Activated T-helper 1 cell treated with anti-CD3 and anti-CD28 coated beads, Interleukin-12 subunit alpha, Interleukin-12 subunit beta, Interleukin-2, Interleukin-4 antibody, amounts not matched to agents 30 ng/mL and 10 ng/mL and 1 ng/mL, durations not matched to agents 14 hours and 24 hours and 36 hours (primary cell): Measurements from ENCODE around the gene ACYP1. TPM values are rescaled to one million over a fixed set of nuclear protein-coding genes. Genes with fewer than 3 reads are reported as not detected.
A peak's percentile ranks its signal among the peaks of the same experiment; 100 is the strongest.
"Not testable (repeated sequence)": the region's sequence is repeated elsewhere in the genome, so short reads cannot be mapped to it uniquely, and the experiment has no call there.

Experiments
- DNase-seq: peaks from one replicate; pipeline ENCODE4 v3.0.0; 2021; ENCODE audit warnings: low spot score
- H3K27ac Mint-ChIP-seq: one replicate; pipeline ENCODE4 v1.8.0; 2021; ENCODE audit warnings: mild to moderate bottlenecking, mixed read lengths
- H3K27me3 Mint-ChIP-seq: one replicate; pipeline ENCODE4 v1.8.0; 2022; ENCODE audit warnings: mild to moderate bottlenecking, moderate library complexity, mixed read lengths; ENCODE audit not compliant: insufficient read depth
- H3K36me3 Mint-ChIP-seq: one replicate; pipeline ENCODE4 v1.8.0; 2021; ENCODE audit warnings: low read depth, mixed read lengths
- H3K4me1 Mint-ChIP-seq: one replicate; pipeline ENCODE4 v1.8.0; 2021; ENCODE audit warnings: low read depth, mixed read lengths
- H3K4me3 Mint-ChIP-seq: one replicate; pipeline ENCODE4 v1.8.0; 2021; ENCODE audit warnings: mild to moderate bottlenecking, moderate library complexity, mixed read lengths
- H3K9me3 Mint-ChIP-seq: one replicate; pipeline ENCODE4 v1.8.0; 2021; ENCODE audit warnings: mixed read lengths
- intact Hi-C: fragments of 100-400 bp; cut with micrococcal nuclease; formaldehyde crosslinking; loops from one replicate; pipeline ENCODE4 v1.15.1; 2024
- total RNA-seq: library from RNA; stranded (reverse); gene quantifications from 2 replicates; pipeline ENCODE4 v1.2.3, GENCODE V29; 2022

The ACYP1 gene
- total RNA-seq, 1 donor from 2014 or later = 37.9 TPM

GRCh38 chr14:75088153-75088552 lies 24.3 kb upstream of the ACYP1 start:
- Mint-ChIP-seq H3K4me3 (no peak overlapping the region), H3K27ac (no peak overlapping the region), H3K9me3 (no peaks in the 10 kb centered on the region), H3K36me3 (peaks cover 35% of the 10 kb centered on the region), H3K27me3 (no peaks in the 10 kb centered on the region), H3K4me1 (no peaks in the 10 kb centered on the region)
- intact Hi-C loops = loop anchor here (1.0 kb wide), 3 partner anchors 142 to 227 kb away; no protein-coding TSS in a partner anchor
- DNase-seq = no peak

- Mint-ChIP-seq H3K4me1 (no peaks in the 10 kb centered on the region), H3K27me3 (no peaks in the 10 kb centered on the region), H3K4me3 (no peak overlapping the region), H3K9me3 (no peaks in the 10 kb centered on the region), H3K36me3 (peaks cover 41% of the 10 kb centered on the region), H3K27ac (no peak overlapping the region)
- no peak for DNase-seq
- intact Hi-C loops = no loop called here
Observed at GRCh38 chr14:75084513-75084912, 20.7 kb upstream of the ACYP1 start.

- H3K27me3 Mint-ChIP-seq = no peaks in the 10 kb centered on the region
- no peak for DNase-seq
- no peaks in the 10 kb centered on the region for H3K4me1 Mint-ChIP-seq
- no peaks in the 10 kb centered on the region for H3K9me3 Mint-ChIP-seq
- H3K4me3 Mint-ChIP-seq = no peak overlapping the region
- intact Hi-C loops = no loop called here
- H3K36me3 Mint-ChIP-seq = peaks cover 41% of the 10 kb centered on the region
- no peak overlapping the region for H3K27ac Mint-ChIP-seq
Observed at GRCh38 chr14:75083271-75083670, 19.4 kb upstream of the ACYP1 start.

GRCh38 chr14:75081660-75082229 lies 17.9 kb upstream of the ACYP1 start:
- DNase-seq = no peak
- Mint-ChIP-seq H3K27me3 (no peaks in the 10 kb centered on the region), H3K36me3 (peaks cover 35% of the 10 kb centered on the region), H3K4me3 (no peak overlapping the region), H3K4me1 (no peaks in the 10 kb centered on the region), H3K9me3 (no peaks in the 10 kb centered on the region), H3K27ac (no peak overlapping the region)
- intact Hi-C loops = no loop called here

- Mint-ChIP-seq H3K27me3 (peaks cover 3% of the 10 kb centered on the region), H3K4me3 (no peak overlapping the region), H3K36me3 (peaks cover 26% of the 10 kb centered on the region), H3K9me3 (no peaks in the 10 kb centered on the region), H3K4me1 (no peaks in the 10 kb centered on the region), H3K27ac (no peak overlapping the region)
- intact Hi-C loops = no loop called here
- DNase-seq = no peak
Observed at GRCh38 chr14:75079521-75079920, 15.7 kb upstream of the ACYP1 start.

GRCh38 chr14:75077794-75078193 lies 14.0 kb upstream of the ACYP1 start:
- Mint-ChIP-seq H3K27me3 (peaks cover 3% of the 10 kb centered on the region), H3K4me1 (no peaks in the 10 kb centered on the region), H3K36me3 (peaks cover 14% of the 10 kb centered on the region), H3K9me3 (no peaks in the 10 kb centered on the region), H3K27ac (no peak overlapping the region), H3K4me3 (no peak overlapping the region)
- intact Hi-C loops = no loop called here
- no peak for DNase-seq

GRCh38 chr14:75070383-75070782 lies 6.6 kb upstream of the ACYP1 start:
- H3K27me3 Mint-ChIP-seq = peaks cover 3% of the 10 kb centered on the region
- no peaks in the 10 kb centered on the region for H3K36me3 Mint-ChIP-seq
- peaks cover 5% of the 10 kb centered on the region for H3K4me1 Mint-ChIP-seq
- intact Hi-C loops = no loop called here
- no peak overlapping the region for H3K4me3 Mint-ChIP-seq
- no peak overlapping the region for H3K27ac Mint-ChIP-seq
- no peaks in the 10 kb centered on the region for H3K9me3 Mint-ChIP-seq
- DNase-seq = no peak

GRCh38 chr14:75069811-75070145 lies 6.0 kb upstream of the ACYP1 start:
- H3K4me1 Mint-ChIP-seq = peaks cover 5% of the 10 kb centered on the region
- H3K27me3 Mint-ChIP-seq = no peaks in the 10 kb centered on the region
- H3K27ac Mint-ChIP-seq = peak overlapping the region; percentile 66
- no peaks in the 10 kb centered on the region for H3K9me3 Mint-ChIP-seq
- H3K4me3 Mint-ChIP-seq = no peak overlapping the region
- intact Hi-C loops = loop anchor here (1.0 to 10.0 kb wide), 7 partner anchors 18 to 355 kb away; partner anchors contain the start of genes AREL1, DLST, EIF2B2 and FCF1
- H3K36me3 Mint-ChIP-seq = no peaks in the 10 kb centered on the region
- no peak for DNase-seq

GRCh38 chr14:75069121-75069810 lies 5.4 kb upstream of the ACYP1 start, which contains the start of gene ZC2HC1C:
TSS of gene ZC2HC1C (plus strand) at chr14:75069641. CDS start at chr14:75070574, 933 bp downstream.
- H3K36me3 Mint-ChIP-seq = no peaks in the 10 kb centered on the region
- H3K4me3 Mint-ChIP-seq = no peak within 1 kb of the TSS
- peak within 1 kb of the TSS; percentile 66 for H3K27ac Mint-ChIP-seq
- H3K4me1 Mint-ChIP-seq = peaks cover 5% of the 10 kb centered on the region
- intact Hi-C loops = loop anchor here (1.0 to 10.0 kb wide), 7 partner anchors 18 to 354 kb away; partner anchors contain the start of genes AREL1, DLST, EIF2B2 and FCF1
- peak; percentile 65 for DNase-seq
- no peaks in the 10 kb centered on the region for H3K9me3 Mint-ChIP-seq
- H3K27me3 Mint-ChIP-seq = no peaks in the 10 kb centered on the region

GRCh38 chr14:75068294-75069120 lies 4.7 kb upstream of the ACYP1 start:
- intact Hi-C loops = loop anchor here (1.0 to 10.0 kb wide), 7 partner anchors 17 to 354 kb away; partner anchors contain the start of genes AREL1, DLST, EIF2B2 and FCF1

GRCh38 chr14:75067765-75068164 lies 3.9 kb upstream of the ACYP1 start:
- DNase-seq, H3K4me3 Mint-ChIP-seq, H3K27ac Mint-ChIP-seq, H3K27me3 Mint-ChIP-seq, H3K9me3 Mint-ChIP-seq, H3K36me3 Mint-ChIP-seq: not testable (repeated sequence)
- H3K4me1 Mint-ChIP-seq = peaks cover 19% of the 10 kb centered on the region
- intact Hi-C loops = loop anchor here (2.0 to 10.0 kb wide), 5 partner anchors 59 to 353 kb away; partner anchors contain the start of genes AREL1, DLST, FCF1 and NEK9

More at GRCh38 chr14:75068294-75069120, 4.7 kb upstream of the ACYP1 start:
- DNase-seq = no peak
- no peaks in the 10 kb centered on the region for H3K36me3 Mint-ChIP-seq
- H3K27me3 Mint-ChIP-seq = no peaks in the 10 kb centered on the region
- H3K9me3 Mint-ChIP-seq = no peaks in the 10 kb centered on the region
- H3K27ac Mint-ChIP-seq = no peak overlapping the region
- peaks cover 12% of the 10 kb centered on the region for H3K4me1 Mint-ChIP-seq
- no peak overlapping the region for H3K4me3 Mint-ChIP-seq

GRCh38 chr14:75067212-75067611 lies 3.4 kb upstream of the ACYP1 start:
- no peak for DNase-seq
- no peak overlapping the region for H3K27ac Mint-ChIP-seq
- intact Hi-C loops = loop anchor here (5.0 to 10.0 kb wide), 4 partner anchors 125 to 352 kb away; partner anchors contain the start of genes AREL1, DLST, FCF1 and YLPM1
- H3K4me3 Mint-ChIP-seq = no peak overlapping the region
- H3K27me3 Mint-ChIP-seq = no peaks in the 10 kb centered on the region
- H3K36me3 Mint-ChIP-seq = no peaks in the 10 kb centered on the region
- no peaks in the 10 kb centered on the region for H3K9me3 Mint-ChIP-seq
- peaks cover 21% of the 10 kb centered on the region for H3K4me1 Mint-ChIP-seq
